Keratinocyte (primary cell): ENCODE results near the gene DEFB131A. TPM values are rescaled to one million over a fixed set of nuclear protein-coding genes. Genes with fewer than 3 reads are reported as not detected.
"Not testable (repeated sequence)": the region's sequence is repeated elsewhere in the genome, so short reads cannot be mapped to it uniquely, and the experiment has no call there.

Experiments used
- DNase-seq: peaks from one replicate; pipeline ENCODE4 v3.0.0-alpha.2; 2011; ENCODE audit warnings: low read depth, missing footprints, low spot score
- FAIRE-seq: peaks from 2 replicates; lab custom pipeline; 2011; peaks lifted over from hg19 to GRCh38; lab: Jason Lieb, UNC
- H2AFZ ChIP-seq: 2 replicates; pipeline ENCODE4 v1.6.0; 2012; ENCODE audit warnings: low read length, control low read depth, inconsistent platforms; ENCODE audit not compliant: control insufficient read depth
- H3K27ac ChIP-seq: 2 replicates; pipeline ENCODE4 v1.5.1; 2011; ENCODE audit warnings: low read length; ENCODE audit not compliant: control insufficient read depth, insufficient read depth
- H3K27me3 ChIP-seq: 3 replicates; pipeline ENCODE4 v1.6.0; 2011; ENCODE audit warnings: low read length; ENCODE audit not compliant: control insufficient read depth, insufficient read depth; ENCODE audit errors: extremely low read depth
- H3K36me3 ChIP-seq, 2 experiments: 2 replicates in 1 of 2; 3 replicates in 1 of 2; pipeline ENCODE4 v1.5.1; 2011; ENCODE audit warnings: low read length in 2 of 2, mild to moderate bottlenecking in 1 of 2; ENCODE audit not compliant: control insufficient read depth in 2 of 2, insufficient read depth in 2 of 2; ENCODE audit errors: extremely low read depth in 1 of 2
- H3K4me1 ChIP-seq: 3 replicates; pipeline ENCODE4 v1.5.1; 2011; ENCODE audit warnings: low read length; ENCODE audit not compliant: control insufficient read depth, insufficient read depth; ENCODE audit errors: extremely low read depth
- H3K4me2 ChIP-seq: 3 replicates; pipeline ENCODE4 v1.6.0; 2011; ENCODE audit warnings: low read depth, low read length; ENCODE audit not compliant: control insufficient read depth, insufficient read depth; ENCODE audit errors: extremely low read depth
- H3K4me3 ChIP-seq, 3 experiments: fragments of 200-600 bp in 1 of 3; sonication (generic) in 1 of 3; 2 replicates in 2 of 3; 3 replicates in 1 of 3; pipeline ENCODE4 v1.5.1; 2011 to 2016; ENCODE audit warnings: low read length in 3 of 3, mild to moderate bottlenecking in 3 of 3, control low read depth in 2 of 3, inconsistent platforms in 1 of 3, low read depth in 1 of 3, mixed read lengths in 1 of 3, mixed run types in 1 of 3, moderate library complexity in 1 of 3; ENCODE audit not compliant: control insufficient read depth in 2 of 3, insufficient read depth in 2 of 3; ENCODE audit errors: extremely low read depth in 1 of 3
- H3K79me2 ChIP-seq: 2 replicates; pipeline ENCODE4 v1.6.0; 2012; ENCODE audit warnings: low read length; ENCODE audit not compliant: control insufficient read depth, insufficient read depth
- H3K9ac ChIP-seq: 3 replicates; pipeline ENCODE4 v1.6.0; 2011; ENCODE audit warnings: low read length; ENCODE audit not compliant: control insufficient read depth, insufficient read depth; ENCODE audit errors: extremely low read depth
- H3K9me1 ChIP-seq: 3 replicates; pipeline ENCODE4 v1.6.0; 2011; ENCODE audit warnings: low read length; ENCODE audit not compliant: control insufficient read depth, insufficient read depth; ENCODE audit errors: extremely low read depth
- H3K9me3 ChIP-seq: 2 replicates; pipeline ENCODE4 v1.5.1; 2012; ENCODE audit warnings: low read depth, low read length; ENCODE audit not compliant: control insufficient read depth
- H4K20me1 ChIP-seq: 3 replicates; pipeline ENCODE4 v1.6.0; 2011; ENCODE audit warnings: low read length; ENCODE audit not compliant: control insufficient read depth, insufficient read depth; ENCODE audit errors: extremely low read depth
- dilution Hi-C: fragments of 300-500 bp; cut with MboI; formaldehyde crosslinking; loops from one replicate; pipeline ENCODE4 v1.7.0; 2020; ENCODE audit warnings: low sequenced_read_pairs; ENCODE audit not compliant: extremely low pct_ligation_motif_present
- polyA plus RNA-seq, 5 experiments: library from polyadenylated mRNA; depleted of rRNA in 3 of 5; stranded (reverse) in 3 of 5; stranded (forward) in 1 of 5; unstranded in 1 of 5; fragments of >200 nt; gene quantifications; 1 replicate in 1 of 5; 2 replicates in 3 of 5; 3 replicates in 1 of 5; pipeline versions ENCODE4 v1.2.1 to v1.2.3, GENCODE V29; 2011 to 2012; ENCODE audit warnings: missing spikeins in 2 of 5, low read depth in 1 of 5, low replicate concordance in 1 of 5
- small RNA-seq, 3 experiments: library from RNA; depleted of rRNA; stranded (forward); fragments of <200 nt; gene quantifications; one replicate each; pipeline ENCODE3, GENCODE V24; 2012; ENCODE audit warnings: low read depth in 3 of 3, low replicate concordance in 1 of 3; ENCODE audit not compliant: insufficient read length in 3 of 3

DEFB131A gene
- polyA plus RNA-seq, 1 donor (not counting 4 experiments of a cell fraction or from before 2014, with no cell fraction given) = not detected

- dilution Hi-C loops, H3K9me3 ChIP-seq, H4K20me1 ChIP-seq, DNase-seq, H3K27me3 ChIP-seq, H3K79me2 ChIP-seq, FAIRE-seq, H3K4me3 ChIP-seq, H2AFZ ChIP-seq, H3K27ac ChIP-seq, H3K4me2 ChIP-seq, H3K36me3 ChIP-seq, H3K9ac ChIP-seq, H3K9me1 ChIP-seq, H3K4me1 ChIP-seq: not testable (repeated sequence)
Observed at GRCh38 chr4:9498468-9499040, 54.3 kb downstream of the DEFB131A start.

GRCh38 chr4:9499974-9500487 lies 55.8 kb downstream of the DEFB131A start:
- H3K9me1 ChIP-seq, H3K27me3 ChIP-seq, H3K79me2 ChIP-seq, H3K4me2 ChIP-seq, DNase-seq, H3K9me3 ChIP-seq, H3K36me3 ChIP-seq, dilution Hi-C loops, H2AFZ ChIP-seq, H4K20me1 ChIP-seq, H3K4me3 ChIP-seq, FAIRE-seq, H3K9ac ChIP-seq, H3K27ac ChIP-seq, H3K4me1 ChIP-seq: not testable (repeated sequence)

Small RNA genes within 50 kb of the gene (small RNA-seq; reads per million reads assigned to genes)
- gene RNA5SP153 = 0 reads per million in 3 experiments

Other genes starting within 250 kb of the DEFB131A start
- not detected in 3 replicates for gene USP17L10, start 233.8 kb upstream of the DEFB131A start, polyA plus RNA-seq
- gene USP17L11, start 229.0 kb upstream of the DEFB131A start, polyA plus RNA-seq = not detected in 3 replicates
- gene USP17L12, start 224.3 kb upstream of the DEFB131A start, polyA plus RNA-seq = not detected in 3 replicates
- gene USP17L13, start 219.5 kb upstream of the DEFB131A start, polyA plus RNA-seq = not detected in 3 replicates
- not detected in 3 replicates for gene USP17L15, start 210.0 kb upstream of the DEFB131A start, polyA plus RNA-seq
- gene USP17L17, start 200.5 kb upstream of the DEFB131A start, polyA plus RNA-seq = not detected in 3 replicates
- gene USP17L18, start 195.8 kb upstream of the DEFB131A start, polyA plus RNA-seq = not detected in 3 replicates
- gene USP17L19, start 191.0 kb upstream of the DEFB131A start, polyA plus RNA-seq = not detected in 3 replicates
- not detected in 3 replicates for gene USP17L20, start 186.3 kb upstream of the DEFB131A start, polyA plus RNA-seq
- not detected in 3 replicates for gene USP17L21, start 181.5 kb upstream of the DEFB131A start, polyA plus RNA-seq
- gene USP17L22, start 176.8 kb upstream of the DEFB131A start, polyA plus RNA-seq = not detected in 3 replicates
- not detected in 3 replicates for gene USP17L24, start 119.2 kb upstream of the DEFB131A start, polyA plus RNA-seq
- not detected in 3 replicates for gene USP17L25, start 114.5 kb upstream of the DEFB131A start, polyA plus RNA-seq
- not detected in 3 replicates for gene USP17L26, start 109.8 kb upstream of the DEFB131A start, polyA plus RNA-seq
- not detected in 3 replicates for gene USP17L5, start 105.0 kb upstream of the DEFB131A start, polyA plus RNA-seq
- not detected in 3 replicates for gene USP17L27, start 100.3 kb upstream of the DEFB131A start, polyA plus RNA-seq
- gene USP17L28, start 95.5 kb upstream of the DEFB131A start, polyA plus RNA-seq = not detected in 3 replicates
- not detected in 3 replicates for gene USP17L29, start 90.8 kb upstream of the DEFB131A start, polyA plus RNA-seq
- not detected in 3 replicates for gene USP17L30, start 81.3 kb upstream of the DEFB131A start, polyA plus RNA-seq